ENCODE data around the gene LMTK3.

LMTK3 gene

GRCh38 chr19:48476176-48476575 lies 35.5 kb downstream of the LMTK3 start:
- no peak overlapping the region for H3K4me3 ChIP-seq (replicated peaks in 1 of 2; ENCODE audit: low read depth in 2 of 2, low read length in 2 of 2)
- DNase-seq (ENCODE audit: low read depth in 2 of 2), result no peak
- TF ChIP-seq CTCF (IDR thresholded peaks at IDR 0.05; ENCODE audit: low read depth, low read length), result no peak

- no peak for TF ChIP-seq CTCF (IDR thresholded peaks at IDR 0.05; ENCODE audit: low read depth, low read length)
- DNase-seq (ENCODE audit: low read depth in 2 of 2), result no peak
- no peak overlapping the region for H3K4me3 ChIP-seq (replicated peaks in 1 of 2; ENCODE audit: low read depth in 2 of 2, low read length in 2 of 2)
Measured at GRCh38 chr19:48475369-48476068, 36.1 kb downstream of the LMTK3 start.

- no peak for TF ChIP-seq CTCF (IDR thresholded peaks at IDR 0.05; ENCODE audit: low read depth, low read length)
- no peak for DNase-seq (ENCODE audit: low read depth in 2 of 2)
- H3K4me3 ChIP-seq (replicated peaks in 1 of 2; ENCODE audit: low read depth in 2 of 2, low read length in 2 of 2), result no peak overlapping the region
Measured at GRCh38 chr19:48474084-48474592, 37.5 kb downstream of the LMTK3 start.

DNA sequence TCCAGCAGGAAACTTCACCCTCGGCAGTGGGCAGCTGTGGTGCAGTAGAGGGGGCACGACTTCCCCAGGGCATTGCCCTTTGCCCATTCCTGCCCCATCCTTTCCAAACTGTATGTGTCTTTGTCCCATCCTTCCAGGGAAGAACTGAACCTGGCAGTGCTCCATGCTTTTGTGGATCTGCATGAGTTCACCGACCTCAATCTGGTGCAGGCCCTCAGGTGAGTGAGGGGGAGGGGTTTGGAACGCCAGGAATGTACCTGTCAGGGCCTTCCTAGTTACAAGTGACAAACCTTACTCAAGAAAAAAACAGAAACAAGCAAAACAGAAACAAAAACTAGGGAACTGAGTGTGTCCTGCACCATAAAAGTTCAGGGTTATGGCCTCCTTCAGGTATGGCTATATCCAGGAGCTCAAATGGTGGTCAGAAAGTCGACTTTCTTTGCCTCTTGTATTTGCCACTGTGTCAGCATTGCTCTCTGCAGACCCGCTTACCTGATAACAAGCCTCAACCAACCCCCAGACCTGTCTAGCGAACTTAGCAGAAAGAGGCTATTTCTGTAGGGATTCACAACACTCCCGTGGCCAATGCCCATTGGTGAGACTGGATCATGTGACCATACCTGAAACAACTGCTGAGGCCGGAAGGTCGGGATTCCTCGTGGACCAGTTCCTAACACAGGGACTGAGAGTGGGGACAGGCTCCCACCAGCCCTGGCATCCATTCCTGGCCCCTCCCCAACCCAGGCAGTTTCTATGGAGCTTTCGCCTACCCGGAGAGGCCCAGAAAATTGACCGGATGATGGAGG lies 38.3 kb downstream of the LMTK3 start:
- DNase-seq (ENCODE audit: low read depth in 2 of 2), result no peak
- no peak overlapping the region for H3K4me3 ChIP-seq (replicated peaks in 1 of 2; ENCODE audit: low read depth in 2 of 2, low read length in 2 of 2)
- no peak for TF ChIP-seq CTCF (IDR thresholded peaks at IDR 0.05; ENCODE audit: low read depth, low read length)

GRCh38 chr19:48471836-48472235 lies 39.8 kb downstream of the LMTK3 start:
- no peak overlapping the region for H3K4me3 ChIP-seq (replicated peaks in 1 of 2; ENCODE audit: low read depth in 2 of 2, low read length in 2 of 2)
- no peak for DNase-seq (ENCODE audit: low read depth in 2 of 2)
- no peak for TF ChIP-seq CTCF (IDR thresholded peaks at IDR 0.05; ENCODE audit: low read depth, low read length)

DNA sequence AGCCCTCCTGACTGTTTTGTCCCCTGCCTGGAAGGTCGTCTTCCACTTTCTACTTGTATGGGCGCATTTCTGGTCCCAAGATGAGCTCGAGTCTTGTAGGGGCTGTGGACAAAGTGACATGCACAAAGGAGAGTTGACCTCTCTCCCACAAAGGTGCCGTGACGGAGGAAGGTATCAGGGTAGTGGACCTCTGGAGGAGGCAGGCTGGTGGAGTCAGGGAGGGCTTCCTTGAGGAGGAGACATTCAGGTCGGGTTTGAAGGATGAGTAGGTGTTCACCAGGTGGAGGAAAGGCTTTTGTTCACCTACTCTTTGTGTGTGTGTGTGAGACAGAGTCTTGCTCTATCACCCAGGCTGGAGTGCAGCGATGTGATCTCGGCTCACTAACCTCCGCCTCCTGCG lies 40.8 kb downstream of the LMTK3 start:
- no peak for TF ChIP-seq CTCF (IDR thresholded peaks at IDR 0.05; ENCODE audit: low read depth, low read length)
- H3K4me3 ChIP-seq (replicated peaks in 1 of 2; ENCODE audit: low read depth in 2 of 2, low read length in 2 of 2), result peak overlapping the region in 1 of 2 donors; percentile 93
- no peak for DNase-seq (ENCODE audit: low read depth in 2 of 2)
